OCI-LY7 (cell line): ENCODE results near the gene FAM47E. TPM values are rescaled to one million over a fixed set of nuclear protein-coding genes. Genes with fewer than 3 reads are reported as not detected.

Experiments used
- BruUV-seq: library from RNA; stranded (reverse); fragments of 400-500 nt; replicated peaks from 2 replicates; lab custom pipeline; 2021; lab: Mats Ljungman, UMichigan
- CTCF ChIA-PET: fragments of 300-600 bp; sonication (Branson Sonifier 250); formaldehyde crosslinking; loops from one replicate; lab custom pipeline; 2022; ENCODE audit warnings: antibody characterized with exemption; ENCODE audit not compliant: unreplicated experiment; lab: Charles Lee
- POLR2A ChIA-PET: fragments of 300-600 bp; sonication (Branson Sonifier 250); formaldehyde crosslinking; loops from one replicate; lab custom pipeline; 2022; ENCODE audit warnings: antibody characterized with exemption; lab: Charles Lee
- DNase-seq: peaks from one replicate; pipeline ENCODE4 v3.0.0-alpha.2; 2015; ENCODE audit warnings: low spot score
- H2AFZ ChIP-seq: fragments of 200-600 bp; sonication (generic), shearing (Covaris generic); 2 replicates; pipeline ENCODE4 v1.6.1; 2014; ENCODE audit warnings: mild to moderate bottlenecking, antibody characterized with exemption, low read length, moderate library complexity
- H3K27ac ChIP-seq: fragments of 200-600 bp; sonication (generic); 2 replicates; pipeline ENCODE4 v1.5.1; 2014; ENCODE audit warnings: mixed run types, low read depth, mild to moderate bottlenecking, moderate library complexity, low read length, inconsistent platforms; ENCODE audit not compliant: poor library complexity, severe bottlenecking
- H3K36me3 ChIP-seq: fragments of 200-600 bp; sonication (generic); 2 replicates; pipeline ENCODE4 v1.6.1; 2014; ENCODE audit warnings: mild to moderate bottlenecking, antibody characterized with exemption, low read length, moderate library complexity, mixed read lengths; ENCODE audit not compliant: insufficient read depth
- H3K4me1 ChIP-seq: fragments of 200-600 bp; sonication (generic); 2 replicates; pipeline ENCODE4 v1.5.1; 2014; ENCODE audit warnings: mild to moderate bottlenecking, low read length; ENCODE audit not compliant: insufficient read depth, poor library complexity, severe bottlenecking
- H3K4me2 ChIP-seq: fragments of 200-600 bp; sonication (generic); 2 replicates; pipeline ENCODE4 v1.6.1; 2014; ENCODE audit warnings: mild to moderate bottlenecking, low read length
- H3K4me3 ChIP-seq: fragments of 200-600 bp; sonication (generic); 2 replicates; pipeline ENCODE4 v1.5.1; 2014; ENCODE audit warnings: mild to moderate bottlenecking, low read depth, low read length; ENCODE audit not compliant: poor library complexity, severe bottlenecking
- H3K79me2 ChIP-seq: fragments of 200-600 bp; sonication (generic); 2 replicates; pipeline ENCODE4 v1.6.1; 2016; ENCODE audit warnings: low read depth, mild to moderate bottlenecking, low read length, moderate library complexity, mixed read lengths; ENCODE audit not compliant: insufficient read depth
- H3K9me2 ChIP-seq: fragments of 200-600 bp; sonication (generic); 2 replicates; pipeline ENCODE4 v1.6.1; 2016; ENCODE audit warnings: mild to moderate bottlenecking, low read length, mixed read lengths; ENCODE audit not compliant: insufficient read depth
- H3K9me3 ChIP-seq: fragments of 200-600 bp; sonication (generic); 2 replicates; pipeline ENCODE4 v1.6.1; 2014; ENCODE audit warnings: mild to moderate bottlenecking, mixed run types, low read length, mixed read lengths
- H4K20me1 ChIP-seq: fragments of 200-600 bp; sonication (generic); 2 replicates; pipeline ENCODE4 v1.6.1; 2014; ENCODE audit warnings: mild to moderate bottlenecking, antibody characterized with exemption, low read length, moderate library complexity, mixed read lengths; ENCODE audit not compliant: insufficient read depth
- CTCF ChIP-seq: fragments of 200-600 bp; sonication (generic); conservative IDR thresholded peaks from 2 replicates; pipeline ENCODE4 v1.5.1; 2014; ENCODE audit warnings: mild to moderate bottlenecking, antibody characterized with exemption, low read length, moderate library complexity, mixed read lengths
- EZH2phosphoT487 ChIP-seq: fragments of 200-600 bp; sonication (generic); IDR thresholded peaks from 2 replicates; pipeline ENCODE4 v1.6.1; 2018; ENCODE audit warnings: low read depth, borderline replicate concordance, mild to moderate bottlenecking, mixed run types, antibody characterized with exemption, low read length, moderate library complexity, mixed read lengths
- intact Hi-C: fragments of 100-400 bp; cut with micrococcal nuclease; formaldehyde crosslinking; loops from one replicate; pipeline ENCODE4 v1.10.0; 2022; ENCODE audit not compliant: unreplicated experiment
- total RNA-seq, 2 experiments: library from RNA; depleted of rRNA in 1 of 2; stranded (reverse); fragments of >200 nt in 1 of 2; shearing (Covaris generic) in 1 of 2; gene quantifications; 2 replicates each; pipeline ENCODE4 v1.2.3, GENCODE V29; 2014 to 2022

The FAM47E gene
- total RNA-seq, 2 experiments from 2014 or later, result not detected

- no peaks in the 10 kb centered on the region for H3K36me3 ChIP-seq
- intact Hi-C loops, result no loop called here
- H3K79me2 ChIP-seq, result no peaks in the 10 kb centered on the region
- no peak overlapping the region for H3K4me2 ChIP-seq
- no peaks in the 10 kb centered on the region for H3K9me2 ChIP-seq
- TF ChIP-seq CTCF (no peak), EZH2phosphoT487 (no peak)
- no peaks in the 10 kb centered on the region for H3K9me3 ChIP-seq
- BruUV-seq, result no TSS peak
- H3K27ac ChIP-seq, result no peak overlapping the region
- no peak overlapping the region for H3K4me3 ChIP-seq
- ChIA-PET POLR2A (no interaction called here), CTCF (no interaction called here)
- no peak for DNase-seq
- H3K4me1 ChIP-seq, result no peaks in the 10 kb centered on the region
- H2AFZ ChIP-seq, result no peak overlapping the region
- no peaks in the 10 kb centered on the region for H4K20me1 ChIP-seq
Measured at GRCh38 chr4:76219299-76220055, 32.0 kb upstream of the FAM47E start.

- H2AFZ ChIP-seq, result no peak overlapping the region
- no peak overlapping the region for H3K27ac ChIP-seq
- BruUV-seq, result no TSS peak
- no peaks in the 10 kb centered on the region for H3K4me1 ChIP-seq
- H3K4me3 ChIP-seq, result no peak overlapping the region
- POLR2A ChIA-PET, result no interaction called here
- H4K20me1 ChIP-seq, result no peaks in the 10 kb centered on the region
- no peaks in the 10 kb centered on the region for H3K79me2 ChIP-seq
- H3K36me3 ChIP-seq, result no peaks in the 10 kb centered on the region
- H3K9me2 ChIP-seq, result no peaks in the 10 kb centered on the region
- no peak for DNase-seq
- H3K9me3 ChIP-seq, result no peaks in the 10 kb centered on the region
- intact Hi-C loops, result no loop called here
- no peak for TF ChIP-seq EZH2phosphoT487
- TF ChIP-seq CTCF, result no peak
- H3K4me2 ChIP-seq, result no peak overlapping the region
- CTCF ChIA-PET, result no interaction called here
Measured at GRCh38 chr4:76224171-76224570, 27.4 kb upstream of the FAM47E start.

- DNase-seq, result no peak
- CTCF ChIA-PET, result no interaction called here
- H4K20me1 ChIP-seq, result no peaks in the 10 kb centered on the region
- no peak overlapping the region for H3K4me3 ChIP-seq
- H3K4me2 ChIP-seq, result no peak overlapping the region
- H3K79me2 ChIP-seq, result no peaks in the 10 kb centered on the region
- H3K4me1 ChIP-seq, result no peaks in the 10 kb centered on the region
- H2AFZ ChIP-seq, result no peak overlapping the region
- H3K27ac ChIP-seq, result no peak overlapping the region
- H3K9me2 ChIP-seq, result no peaks in the 10 kb centered on the region
- no peaks in the 10 kb centered on the region for H3K36me3 ChIP-seq
- POLR2A ChIA-PET, result no interaction called here
- TF ChIP-seq CTCF (no peak), EZH2phosphoT487 (no peak)
- intact Hi-C loops, result no loop called here
- no peaks in the 10 kb centered on the region for H3K9me3 ChIP-seq
- no TSS peak for BruUV-seq
Measured at GRCh38 chr4:76226418-76226817, 25.1 kb upstream of the FAM47E start.
